CD4-positive, alpha-beta T cell treated with Interleukin-15 for 4 hours (primary cell): ENCODE data around the gene GALNT7.

Source experiments
- DNase-seq: peaks from one replicate; pipeline ENCODE4 v3.0.0-alpha.2; 2020; ENCODE audit warnings: low spot score

The GALNT7 gene

DNA sequence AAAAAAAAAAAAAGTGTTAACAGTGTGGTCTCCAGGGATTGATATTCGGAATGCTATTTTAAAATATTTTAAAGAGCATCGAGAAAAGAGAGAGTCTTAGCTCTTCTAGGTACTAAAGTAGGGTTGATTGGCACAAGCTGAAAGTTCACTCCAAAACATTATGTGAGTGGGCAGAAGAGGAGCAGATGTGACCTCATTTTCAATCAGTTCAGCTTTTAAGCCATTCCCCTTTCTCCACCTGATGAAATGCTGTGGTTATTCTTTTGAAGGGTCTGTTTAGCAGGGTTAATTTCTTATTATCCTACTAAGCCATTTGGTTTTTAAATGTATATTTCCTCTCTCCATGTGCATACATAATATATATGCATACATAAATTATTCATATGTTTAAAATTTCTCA, 69.2 kb downstream of the GALNT7 start:
- no peak for DNase-seq

DNA sequence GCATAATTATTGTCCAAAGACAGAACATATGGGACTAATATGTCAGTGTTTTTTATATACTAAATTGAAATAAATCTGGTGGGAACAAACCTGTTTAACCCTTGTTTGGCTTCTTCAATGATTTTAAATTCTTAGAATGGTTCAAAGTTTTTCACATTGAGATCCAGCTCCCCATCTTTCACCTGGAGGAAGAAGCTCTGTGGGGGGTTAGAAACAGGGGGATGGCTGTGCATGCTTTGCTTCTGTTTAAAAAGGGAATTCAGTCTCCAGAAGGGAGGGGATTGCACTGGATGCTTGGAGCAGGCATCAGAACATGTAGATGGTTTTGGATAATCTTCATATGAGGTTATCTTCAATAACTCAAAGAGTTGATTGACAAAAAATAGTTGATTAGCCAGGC, 72.1 kb downstream of the GALNT7 start:
- DNase-seq, result no peak

GRCh38 chr4:173242466-173243250, 74.0 kb downstream of the GALNT7 start:
- DNase-seq, result no peak

DNA sequence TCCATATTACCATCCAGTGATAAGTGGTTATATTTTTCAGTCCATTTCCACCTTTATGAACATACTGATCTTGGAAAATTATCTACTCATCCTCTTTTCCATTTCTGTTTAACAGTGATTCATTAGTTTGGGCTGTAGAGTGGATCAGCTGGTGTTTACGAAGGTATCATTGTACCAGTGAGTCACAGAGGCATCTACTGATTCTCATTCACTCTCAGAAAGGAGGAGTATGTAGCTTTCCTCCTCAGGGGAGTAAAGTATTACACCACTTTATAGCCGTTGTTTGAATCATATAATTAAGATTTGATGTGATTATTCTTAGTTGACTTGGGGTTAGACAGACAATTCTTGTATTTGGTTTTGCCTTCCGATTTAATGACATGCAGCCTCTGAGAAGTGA, 74.7 kb downstream of the GALNT7 start:
- DNase-seq, result no peak

- DNase-seq, result no peak
Measured at GRCh38 chr4:173243917-173244658, 75.5 kb downstream of the GALNT7 start.

DNA sequence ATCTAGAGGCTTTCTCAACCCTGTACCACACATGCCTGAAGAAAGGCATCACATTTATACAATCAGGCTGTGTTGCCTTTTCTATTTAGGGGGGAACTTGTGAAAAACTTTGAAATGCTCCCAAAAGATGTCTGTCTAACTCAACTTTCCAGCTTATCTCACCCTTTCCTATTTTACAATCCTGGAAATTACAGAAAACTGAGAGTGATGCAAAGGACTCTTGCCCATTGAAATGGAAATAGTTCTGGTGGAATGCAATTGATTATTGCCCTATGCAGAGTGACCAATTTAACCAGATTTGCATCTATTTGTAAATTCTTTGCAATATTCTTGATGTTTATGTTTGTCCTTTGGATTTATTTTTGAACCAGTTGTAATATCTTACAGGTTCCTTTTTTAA, 77.3 kb downstream of the GALNT7 start:
- DNase-seq, result no peak

DNA sequence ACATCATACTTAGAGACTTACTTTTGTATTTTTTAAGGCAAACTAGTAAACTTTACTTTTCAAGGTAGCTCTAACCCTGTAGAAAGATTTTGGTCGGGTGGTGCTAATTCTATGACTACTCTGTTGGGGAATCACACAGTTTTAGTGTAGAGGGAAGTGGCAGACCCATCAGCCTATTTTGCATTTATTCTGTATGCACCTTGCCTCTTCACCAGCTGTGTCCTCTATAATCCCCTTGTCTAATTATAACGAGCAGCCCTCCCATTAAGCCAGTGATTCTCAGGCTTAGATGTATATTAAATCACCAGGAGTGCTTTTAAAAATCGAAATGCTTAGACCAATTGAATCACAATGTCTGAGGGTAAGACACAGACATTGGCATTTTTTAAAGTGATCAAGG, 78.1 kb downstream of the GALNT7 start:
- DNase-seq, result no peak

DNA sequence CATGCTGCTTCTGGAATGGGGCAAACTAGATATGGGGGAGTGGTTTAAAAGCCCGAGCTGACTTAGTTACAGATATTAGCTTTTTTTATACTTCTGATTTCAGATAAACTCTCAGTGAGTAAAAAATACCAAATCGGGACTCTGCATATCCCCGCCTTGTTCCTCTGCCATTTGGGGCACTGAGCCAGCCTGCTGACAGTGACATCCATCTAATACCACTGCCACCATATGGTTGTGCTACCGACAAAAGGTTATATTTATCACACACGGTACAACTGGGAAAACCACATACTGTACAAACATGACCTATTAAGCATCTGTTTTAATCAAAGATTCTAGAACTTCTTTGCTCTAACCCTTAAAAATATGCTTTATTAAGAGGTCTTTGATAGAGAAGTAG, 78.7 kb downstream of the GALNT7 start:
- no peak for DNase-seq

DNA sequence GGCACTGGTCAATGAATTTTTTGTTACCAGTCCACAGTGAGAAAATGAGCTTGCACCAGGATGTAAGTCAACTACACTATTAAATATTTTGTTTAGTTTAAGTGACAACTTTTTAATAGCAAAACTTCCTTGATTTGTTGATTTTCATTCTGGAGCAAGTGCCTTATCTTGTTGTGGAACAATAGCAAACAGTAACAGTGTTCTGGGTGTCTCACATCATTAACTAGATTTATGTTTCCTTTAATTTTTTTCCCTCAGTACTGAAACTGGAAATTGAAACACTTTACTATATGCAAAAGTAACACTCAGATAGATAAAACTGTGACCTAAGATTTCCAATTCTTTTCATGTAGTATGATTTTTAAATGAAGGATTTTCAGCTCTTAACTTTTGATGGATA, 80.1 kb downstream of the GALNT7 start:
- no peak for DNase-seq

DNA sequence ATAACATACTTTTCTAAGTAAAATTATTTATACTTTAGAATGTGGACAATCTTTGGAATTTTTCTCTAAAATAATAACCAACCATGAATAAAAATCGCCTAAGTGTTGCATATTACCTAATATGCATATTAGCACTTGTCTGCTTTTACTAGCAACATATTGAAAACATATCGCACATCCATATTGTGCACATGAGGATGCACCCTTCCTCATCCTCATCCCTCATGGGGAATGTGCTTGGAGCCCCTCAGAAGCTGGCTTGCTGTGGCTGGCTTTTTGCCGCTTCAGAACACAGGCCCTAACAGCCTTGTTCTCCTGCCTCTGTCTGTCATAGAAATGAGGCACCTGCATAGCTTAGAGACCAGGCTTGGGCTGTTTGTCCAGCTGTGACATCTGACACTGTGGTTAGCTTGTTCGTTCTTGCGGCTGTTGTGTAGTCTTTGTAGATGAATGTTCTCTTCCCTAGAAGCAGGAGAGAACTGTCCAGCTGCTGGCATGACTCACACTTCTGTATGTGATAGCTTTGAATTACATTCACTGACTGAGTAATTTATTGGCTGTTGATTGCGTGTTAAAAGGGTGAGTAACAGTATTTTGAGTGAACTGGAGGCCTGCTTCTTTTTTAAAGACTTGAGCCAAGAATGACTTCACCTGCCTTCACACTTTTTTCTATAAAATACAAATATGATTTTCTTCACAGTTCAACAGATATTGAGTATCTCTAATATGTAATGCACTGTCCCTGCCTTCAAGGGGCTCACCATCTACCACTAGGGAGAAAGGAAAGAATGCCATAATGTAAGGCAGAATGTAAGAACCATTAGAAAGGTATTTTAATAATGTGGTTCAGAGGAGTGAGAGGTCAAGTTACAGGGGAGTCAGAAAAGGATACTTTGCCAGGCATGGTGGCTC, 83.7 kb downstream of the GALNT7 start:
- DNase-seq, result no peak

GRCh38 chr4:173253561-173253960, 85.0 kb downstream of the GALNT7 start:
- DNase-seq, result no peak

DNA sequence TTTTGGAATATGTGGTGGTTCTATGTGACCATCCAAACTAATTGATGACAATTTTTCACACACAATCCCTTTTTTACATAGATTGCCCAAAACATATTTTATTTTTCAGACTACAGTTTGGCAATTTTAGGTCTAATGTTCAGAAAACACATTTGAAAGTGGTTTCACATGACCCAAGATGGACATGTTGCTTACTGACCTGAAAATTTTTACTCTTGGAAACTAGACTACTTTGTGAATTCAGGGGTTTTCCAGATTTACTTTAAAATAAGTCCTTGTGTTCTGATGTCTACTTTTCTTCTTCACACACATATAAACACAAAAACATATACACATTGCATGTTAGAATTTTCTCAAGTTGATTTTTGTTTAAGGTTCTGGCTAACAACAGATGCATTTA, 86.0 kb downstream of the GALNT7 start:
- no peak for DNase-seq

GRCh38 chr4:173256825-173257224, 88.2 kb downstream of the GALNT7 start:
- DNase-seq, result no peak

- peak; percentile 53 for DNase-seq
Measured at GRCh38 chr4:173257732-173258717, 89.4 kb downstream of the GALNT7 start.

DNA sequence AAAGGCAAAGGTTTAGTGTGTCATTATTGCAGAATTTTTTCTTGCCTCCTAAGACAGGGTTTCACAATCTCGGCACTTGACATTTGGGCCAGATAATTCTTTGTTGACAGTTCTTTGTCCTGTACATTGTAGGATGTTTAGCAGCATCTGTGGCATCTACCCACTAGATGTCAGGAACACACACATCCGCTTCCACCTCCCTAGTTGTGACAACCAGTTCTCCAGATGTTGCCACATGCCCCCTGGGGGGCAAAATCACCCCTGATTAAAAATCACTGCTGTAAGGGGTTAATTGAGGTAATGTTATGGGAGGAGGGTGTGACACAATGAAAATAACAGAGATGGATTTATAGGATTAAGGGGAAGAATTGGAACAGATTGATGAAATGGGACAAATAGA, 90.3 kb downstream of the GALNT7 start:
- DNase-seq, result no peak

- DNase-seq, result no peak
Measured at GRCh38 chr4:173259310-173259709, 90.7 kb downstream of the GALNT7 start.

DNA sequence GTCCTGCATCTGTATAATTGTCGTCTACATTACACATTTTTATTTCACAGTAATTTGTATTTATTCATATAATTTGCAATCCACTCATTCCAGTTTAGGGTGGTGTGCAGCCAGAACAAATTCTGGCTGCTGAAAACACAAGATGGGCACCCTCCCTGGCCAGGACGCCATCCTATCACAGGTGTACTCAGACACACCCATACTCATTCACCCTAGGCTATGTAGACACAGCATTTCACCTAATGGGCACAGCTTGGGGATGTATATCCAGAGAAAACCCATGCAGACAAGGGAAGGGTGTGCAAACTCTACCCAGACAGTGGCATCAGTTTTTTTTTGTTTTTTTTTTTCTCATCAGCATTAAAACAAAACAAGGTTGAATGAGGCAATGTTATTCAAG, 92.4 kb downstream of the GALNT7 start:
- no peak for DNase-seq

- DNase-seq, result no peak
Measured at GRCh38 chr4:173262375-173262774, 93.8 kb downstream of the GALNT7 start.

DNA sequence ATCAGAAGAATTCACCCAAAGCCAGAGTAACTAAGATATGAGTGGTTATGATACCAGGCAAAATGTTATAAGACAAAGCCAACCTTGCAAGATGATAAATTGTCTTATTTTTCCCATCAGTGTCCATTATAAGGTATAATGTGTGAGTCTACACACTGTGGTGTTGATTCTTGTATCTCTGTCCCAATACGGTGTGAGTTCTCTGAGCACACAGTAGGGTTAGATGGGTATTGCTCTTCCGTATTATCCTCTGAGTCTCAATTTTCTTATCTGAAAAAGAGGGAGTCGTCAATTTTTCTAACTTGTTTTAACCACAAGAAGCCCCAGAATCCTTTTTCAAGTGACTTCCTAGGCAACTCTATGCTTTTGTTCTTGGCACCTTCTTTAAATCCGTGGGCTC, 95.6 kb downstream of the GALNT7 start:
- DNase-seq, result no peak

DNA sequence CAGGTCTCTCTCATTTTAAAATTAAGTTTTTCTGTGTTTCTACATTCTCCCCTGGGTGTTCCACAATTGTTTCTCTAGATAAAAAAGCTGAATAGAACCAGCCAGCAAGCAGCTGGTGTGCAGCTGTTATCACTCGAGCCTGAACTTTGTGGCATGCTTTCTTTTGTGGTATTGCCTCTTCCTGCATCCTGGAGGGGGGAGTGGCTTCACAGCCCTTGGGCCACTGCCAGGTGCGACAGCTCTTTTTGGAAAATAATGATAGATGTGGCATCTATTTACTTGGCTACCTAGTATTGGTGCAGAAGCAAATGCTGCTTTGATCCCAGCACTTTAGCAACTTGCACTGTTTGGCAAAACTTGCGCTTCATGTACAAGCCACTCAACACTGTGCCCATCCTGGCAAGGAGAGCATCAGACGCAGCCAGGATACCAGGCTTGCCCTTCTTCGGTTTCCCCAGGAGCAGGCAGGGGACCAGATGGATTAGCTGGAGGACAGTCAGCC, 96.1 kb downstream of the GALNT7 start:
- peak; percentile 18 for DNase-seq

DNA sequence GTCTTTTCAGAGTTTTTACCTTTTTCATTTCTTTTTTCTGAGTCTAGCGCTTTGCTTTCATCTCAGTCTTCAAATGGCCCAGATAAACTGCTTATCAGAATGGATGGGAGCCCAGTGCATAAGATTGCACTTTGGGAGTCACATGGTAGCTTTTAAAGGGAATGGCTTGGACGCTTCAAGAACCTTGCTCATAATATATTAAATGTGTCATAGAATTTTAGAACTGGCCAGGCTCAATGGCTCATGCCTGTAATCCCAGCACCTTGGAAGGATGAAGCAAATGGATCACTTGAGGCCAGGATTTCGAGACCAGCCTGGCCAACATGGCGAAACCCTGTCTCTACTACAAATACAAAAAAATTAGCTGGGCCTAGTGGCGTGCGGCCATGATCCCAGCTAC, 97.1 kb downstream of the GALNT7 start:
- no peak for DNase-seq
